CD14-positive monocyte (primary cell): ENCODE measurements around the gene TICAM1. TPM values are rescaled to one million over a fixed set of nuclear protein-coding genes. Genes with fewer than 3 reads are reported as not detected.

Experiments used
- DNase-seq, 3 donors: peaks; one replicate each; pipeline ENCODE4 v3.0.0-alpha.2; 2011 to 2022
- H2AFZ ChIP-seq: 2 replicates; pipeline ENCODE4 v1.6.0; 2012; ENCODE audit warnings: mild to moderate bottlenecking, low read depth, low read length, inconsistent platforms; ENCODE audit not compliant: insufficient read depth, poor library complexity, severe bottlenecking
- H3K27ac ChIP-seq, 2 donors: 1 replicate in 1 of 2; 2 replicates in 1 of 2; pipeline ENCODE4 v1.5.1; 2012 to 2013; ENCODE audit warnings: low read length in 2 of 2, control low read depth in 1 of 2, inconsistent platforms in 1 of 2, low read depth in 1 of 2, mild to moderate bottlenecking in 1 of 2
- H3K27me3 ChIP-seq, 2 donors: one replicate each; pipeline versions ENCODE4 v1.6.0 to v1.6.1; 2011 to 2013; ENCODE audit warnings: low read length in 2 of 2; ENCODE audit not compliant: control insufficient read depth in 2 of 2, insufficient read depth in 2 of 2
- H3K36me3 ChIP-seq, 2 donors: replicated peaks in 1 of 2; 1 replicate in 1 of 2; 2 replicates in 1 of 2; pipeline versions ENCODE4 v1.5.1 to v1.6.1; 2012 to 2013; ENCODE audit warnings: low read length in 2 of 2, control low read depth in 1 of 2, inconsistent platforms in 1 of 2, mild to moderate bottlenecking in 1 of 2; ENCODE audit not compliant: insufficient read depth in 2 of 2, control insufficient read depth in 1 of 2
- H3K4me1 ChIP-seq, 2 donors: 1 replicate in 1 of 2; 2 replicates in 1 of 2; pipeline versions ENCODE4 v1.5.1 to v1.6.1; 2012 to 2013; ENCODE audit warnings: low read length in 2 of 2, control low read depth in 1 of 2, inconsistent platforms in 1 of 2, mild to moderate bottlenecking in 1 of 2, moderate library complexity in 1 of 2; ENCODE audit not compliant: insufficient read depth in 2 of 2, control insufficient read depth in 1 of 2
- H3K4me2 ChIP-seq: replicated peaks from 2 replicates; pipeline ENCODE3; 2012; ENCODE audit warnings: low read length, moderate library complexity, mild to moderate bottlenecking; ENCODE audit not compliant: poor library complexity, severe bottlenecking; ENCODE audit errors: extremely low read depth
- H3K4me3 ChIP-seq, 3 experiments: fragments of 200-600 bp in 1 of 3; sonication (generic) in 1 of 3; replicated peaks in 1 of 3; 1 replicate in 2 of 3; 2 replicates in 1 of 3; pipeline ENCODE4 v1.5.1; 2011 to 2013; ENCODE audit warnings: low read length in 3 of 3, mild to moderate bottlenecking in 3 of 3, control low read depth in 2 of 3, low read depth in 2 of 3, inconsistent platforms in 1 of 3, moderate library complexity in 1 of 3
- H3K79me2 ChIP-seq: 2 replicates; pipeline ENCODE4 v1.6.0; 2012; ENCODE audit warnings: mild to moderate bottlenecking, control low read depth, inconsistent platforms, low read length, moderate library complexity; ENCODE audit not compliant: insufficient read depth
- H3K9ac ChIP-seq: 2 replicates; pipeline ENCODE4 v1.6.0; 2017; ENCODE audit warnings: low read length, mild to moderate bottlenecking; ENCODE audit not compliant: insufficient read depth, poor library complexity, severe bottlenecking
- H3K9me3 ChIP-seq, 2 donors: replicated peaks in 1 of 2; 1 replicate in 1 of 2; 2 replicates in 1 of 2; pipeline versions ENCODE4 v1.5.1 to v1.6.1; 2012 to 2013; ENCODE audit warnings: low read length in 2 of 2, control low read depth in 1 of 2; ENCODE audit not compliant: control insufficient read depth in 1 of 2, insufficient read depth in 1 of 2
- H4K20me1 ChIP-seq: 2 replicates; pipeline ENCODE4 v1.6.0; 2012; ENCODE audit warnings: mild to moderate bottlenecking, low read length, control low read depth, moderate library complexity; ENCODE audit not compliant: insufficient read depth
- H3K27ac Mint-ChIP-seq, 7 donors: one replicate each; pipeline ENCODE4 v1.8.0; 2020; ENCODE audit warnings: mild to moderate bottlenecking in 7 of 7, mixed read lengths in 7 of 7, moderate library complexity in 6 of 7, inconsistent platforms in 2 of 7
- H3K27me3 Mint-ChIP-seq, 3 donors: one replicate each; pipeline ENCODE4 v1.8.0; 2021 to 2022; ENCODE audit warnings: low read depth in 3 of 3, mild to moderate bottlenecking in 3 of 3, mixed read lengths in 3 of 3, moderate library complexity in 3 of 3, inconsistent platforms in 1 of 3
- H3K36me3 Mint-ChIP-seq, 2 donors: one replicate each; pipeline ENCODE4 v1.8.0; 2020; ENCODE audit warnings: mixed read lengths in 2 of 2, inconsistent platforms in 1 of 2, mild to moderate bottlenecking in 1 of 2
- H3K4me1 Mint-ChIP-seq: one replicate; pipeline ENCODE4 v1.8.0; 2020; ENCODE audit warnings: mild to moderate bottlenecking, mixed read lengths
- H3K4me3 Mint-ChIP-seq, 2 donors: one replicate each; pipeline ENCODE4 v1.8.0; 2020; ENCODE audit warnings: mild to moderate bottlenecking in 2 of 2, mixed read lengths in 2 of 2, moderate library complexity in 1 of 2
- H3K9me3 Mint-ChIP-seq, 7 donors: one replicate each; pipeline ENCODE4 v1.8.0; 2020 to 2022; ENCODE audit warnings: mixed read lengths in 7 of 7, mild to moderate bottlenecking in 6 of 7, moderate library complexity in 6 of 7, inconsistent platforms in 2 of 7
- CTCF ChIP-seq: fragments of 200-600 bp; IDR thresholded peaks from one replicate; pipeline ENCODE4 v1.8.0; 2022; ENCODE audit warnings: antibody characterized with exemption, mild to moderate bottlenecking
- WGBS: methylation state at CpG from one replicate; pipeline ENCODE4 v1.1.5; 2013; ENCODE audit warnings: missing lambda C conversion rate; ENCODE audit not compliant: insufficient coverage; 5-methylcytosine and 5-hydroxymethylcytosine counted together
- intact Hi-C, 2 donors: fragments of 100-400 bp; cut with micrococcal nuclease; formaldehyde crosslinking; loops; one replicate each; pipeline versions ENCODE4 v1.15.0 to v1.15.1; 2023
- polyA plus RNA-seq, 3 donors: library from polyadenylated mRNA; depleted of rRNA in 1 of 3; unstranded in 2 of 3; stranded (reverse) in 1 of 3; fragments of 300-500 nt in 2 of 3; fragments of >200 nt in 1 of 3; fragmentation: Illumina TruSeq in 2 of 3; gene quantifications; 1 replicate in 2 of 3; 2 replicates in 1 of 3; pipeline ENCODE4 v1.2.3, GENCODE V29; 2012 to 2021

The TICAM1 gene
- polyA plus RNA-seq, 3 donors, result 5.9 to 10.7 (median 9.2) TPM

- peaks cover 36 to 51% of the 10 kb centered on the region in 2 donors for H3K36me3 Mint-ChIP-seq
- Histone ChIP-seq H3K79me2 (peaks cover 32% of the 10 kb centered on the region), H3K4me2 (no peak overlapping the region), H3K36me3 (peaks cover 29 to 41% of the 10 kb centered on the region in 2 donors), H3K4me3 (no peak overlapping the region), H3K27me3 (no peaks in the 10 kb centered on the region), H3K9me3 (no peaks in the 10 kb centered on the region), H3K4me1 (peaks cover 43 to 46% of the 10 kb centered on the region in 2 donors), H3K27ac (no peak overlapping the region), H4K20me1 (peaks cover 69% of the 10 kb centered on the region), H3K9ac (no peak overlapping the region), H2AFZ (no peak overlapping the region)
- no peak for TF ChIP-seq CTCF
- H3K27me3 Mint-ChIP-seq, result peaks cover 0 to 6% (median 0%) of the 10 kb centered on the region in 3 donors
- WGBS, result 96% methylated on average over 15 of the region's 16 CpGs
- intact Hi-C loops, result no loop called here
- peak overlapping the region in 3 of 7 donors; percentile 12 to 25 (median 14) for H3K27ac Mint-ChIP-seq
- H3K4me1 Mint-ChIP-seq, result peaks cover 27% of the 10 kb centered on the region
- H3K9me3 Mint-ChIP-seq, result peaks cover 0 to 4% (median 0%) of the 10 kb centered on the region in 7 donors
- DNase-seq, result no peak
- no peak overlapping the region for H3K4me3 Mint-ChIP-seq
Measured at GRCh38 chr19:4816950-4817278, 14.6 kb downstream of the TICAM1 start.

GRCh38 chr19:4816202-4816949, 15.1 kb downstream of the TICAM1 start:
- H3K27ac ChIP-seq, result peak overlapping the region; percentile 26 to 67
- H3K9ac ChIP-seq, result no peak overlapping the region
- peaks cover 65% of the 10 kb centered on the region for H4K20me1 ChIP-seq
- H3K36me3 ChIP-seq, result peaks cover 29 to 41% of the 10 kb centered on the region in 2 donors
- peak overlapping the region; percentile 75 for H3K4me2 ChIP-seq
- peaks cover 48 to 51% of the 10 kb centered on the region in 2 donors for H3K4me1 ChIP-seq
- WGBS, result 97% methylated on average over 30 of the region's 35 CpGs
- Mint-ChIP-seq H3K36me3 (peaks cover 35 to 48% of the 10 kb centered on the region in 2 donors), H3K27me3 (peaks cover 0 to 6% (median 0%) of the 10 kb centered on the region in 3 donors), H3K4me3 (no peak overlapping the region), H3K9me3 (peaks cover 0 to 4% (median 0%) of the 10 kb centered on the region in 7 donors), H3K27ac (peak overlapping the region in 5 of 7 donors; percentile 36 to 100 (median 78)), H3K4me1 (peaks cover 32% of the 10 kb centered on the region)
- H3K9me3 ChIP-seq, result no peaks in the 10 kb centered on the region
- no peak for TF ChIP-seq CTCF
- no peak overlapping the region for H2AFZ ChIP-seq
- peak overlapping the region in 1 of 3 experiments; percentile 71 for H3K4me3 ChIP-seq
- peaks cover 30% of the 10 kb centered on the region for H3K79me2 ChIP-seq
- DNase-seq, result no peak
- H3K27me3 ChIP-seq, result no peaks in the 10 kb centered on the region
- intact Hi-C loops, result no loop called here
